ENCODE results near the gene P2RX4.
"Not testable (repeated sequence)": the region's sequence is repeated elsewhere in the genome, so short reads cannot be mapped to it uniquely, and the experiment has no call there.

Gene P2RX4

DNA sequence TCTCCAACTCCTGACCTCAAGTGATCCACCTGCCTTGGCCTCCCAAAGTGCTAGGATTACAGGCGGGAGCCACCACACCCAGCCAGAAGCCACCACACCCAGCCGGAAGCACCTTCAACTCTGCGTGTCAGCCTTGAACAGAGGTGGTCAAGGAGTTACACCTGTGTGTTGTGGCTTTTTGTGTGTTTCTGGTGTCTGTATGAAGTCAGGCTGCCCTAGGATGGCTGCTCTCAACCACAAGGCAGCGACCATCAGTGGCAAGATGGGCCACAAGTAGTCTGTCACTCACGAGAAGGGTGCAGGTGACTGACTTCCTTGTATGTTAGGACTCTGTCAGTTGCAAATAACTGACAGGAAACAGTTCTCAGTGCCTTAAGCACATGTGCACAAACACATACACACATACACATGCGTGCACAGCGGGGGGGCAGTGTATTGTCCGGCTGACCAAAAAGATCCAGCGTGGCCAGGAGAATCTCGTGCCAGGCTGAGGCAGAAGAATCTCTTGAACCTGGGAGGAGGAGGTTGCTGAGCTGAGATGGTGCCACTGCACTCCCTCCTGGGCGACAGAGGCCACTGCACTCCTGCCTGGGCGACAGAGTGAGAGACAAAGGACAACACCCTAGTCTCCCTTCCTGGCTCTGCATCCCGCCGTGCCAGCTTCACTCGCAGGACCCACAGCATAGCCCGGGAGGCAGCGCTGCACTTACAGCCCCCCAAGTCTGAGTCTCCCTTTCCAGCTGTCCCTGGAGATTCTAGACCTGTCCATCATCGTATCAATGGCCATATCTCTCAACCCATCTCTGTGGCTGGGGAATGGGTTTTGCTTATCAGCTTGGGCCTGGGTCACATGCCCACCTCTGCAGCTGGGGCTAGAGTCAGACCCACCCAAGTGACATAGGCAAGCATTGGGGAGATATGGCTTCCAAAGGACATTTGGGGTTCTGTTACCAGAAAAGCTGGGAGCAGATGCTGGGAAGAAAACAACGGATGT, 13.7 kb downstream of the P2RX4 start:
- Histone ChIP-seq H3K27me3 (ENCODE audit: control insufficient read depth in 1 of 2, insufficient read depth in 2 of 2, low read length in 2 of 2) (no peaks in the 10 kb centered on the region), H3K4me1 (ENCODE audit: control insufficient read depth, insufficient read depth, low read length) (no peaks in the 10 kb centered on the region), H3K36me3 (ENCODE audit: control insufficient read depth in 2 of 2, insufficient read depth in 2 of 2, low read length in 2 of 2) (peaks cover 6 to 17% of the 10 kb centered on the region in 2 donors), H3K9me3 (ENCODE audit: control insufficient read depth in 2 of 2, low read length in 2 of 2) (no peaks in the 10 kb centered on the region), H3K9ac (ENCODE audit: low read length in 2 of 2) (no peak overlapping the region), H3K27ac (ENCODE audit: low read length) (no peak overlapping the region), H3K4me3 (ENCODE audit: low read length in 2 of 2) (no peak overlapping the region)

DNA sequence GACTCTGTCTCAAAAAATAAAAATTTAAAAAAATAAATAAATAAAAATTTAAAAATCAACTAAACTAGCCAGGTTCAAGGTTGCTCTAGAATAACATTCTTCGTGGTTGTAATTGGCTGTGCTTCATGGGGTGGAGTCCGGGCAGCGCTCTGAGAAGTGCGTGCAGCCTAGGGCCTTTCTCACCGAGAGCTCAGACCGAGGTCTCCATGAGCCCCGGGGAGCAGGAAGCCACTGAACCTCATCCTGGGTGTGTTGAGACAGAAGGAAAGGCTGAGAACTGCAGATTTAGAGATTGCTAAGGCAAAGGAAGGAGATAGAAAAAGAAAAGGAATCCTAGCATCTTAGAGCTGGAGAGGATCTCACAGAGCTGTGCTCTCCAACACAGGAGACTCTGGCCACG, 14.7 kb downstream of the P2RX4 start:
- no peak overlapping the region for H3K9ac ChIP-seq (ENCODE audit: low read length in 2 of 2)

GRCh38 chr12:121226399-121226798, 16.5 kb downstream of the P2RX4 start:
- H3K9ac ChIP-seq (ENCODE audit: low read length in 2 of 2): no peak overlapping the region
- H3K36me3 ChIP-seq (ENCODE audit: control insufficient read depth in 2 of 2, insufficient read depth in 2 of 2, low read length in 2 of 2): peaks cover 6 to 20% of the 10 kb centered on the region in 2 donors
- no peaks in the 10 kb centered on the region for H3K9me3 ChIP-seq (ENCODE audit: control insufficient read depth in 2 of 2, low read length in 2 of 2)
- H3K27me3 ChIP-seq (ENCODE audit: control insufficient read depth in 1 of 2, insufficient read depth in 2 of 2, low read length in 2 of 2): no peaks in the 10 kb centered on the region
- no peak overlapping the region for H3K27ac ChIP-seq (ENCODE audit: low read length)
- H3K4me3 ChIP-seq (ENCODE audit: low read length in 2 of 2): no peak overlapping the region
- peaks cover 2% of the 10 kb centered on the region for H3K4me1 ChIP-seq (ENCODE audit: control insufficient read depth, insufficient read depth, low read length)

More for the DNA sequence above, 14.7 kb downstream of the P2RX4 start:
- Histone ChIP-seq H3K27me3 (ENCODE audit: control insufficient read depth in 1 of 2, insufficient read depth in 2 of 2, low read length in 2 of 2) (no peaks in the 10 kb centered on the region), H3K9me3 (ENCODE audit: control insufficient read depth in 2 of 2, low read length in 2 of 2) (no peaks in the 10 kb centered on the region), H3K36me3 (ENCODE audit: control insufficient read depth in 2 of 2, insufficient read depth in 2 of 2, low read length in 2 of 2) (peaks cover 6 to 20% of the 10 kb centered on the region in 2 donors), H3K27ac (ENCODE audit: low read length) (no peak overlapping the region), H3K4me1 (ENCODE audit: control insufficient read depth, insufficient read depth, low read length) (no peaks in the 10 kb centered on the region), H3K4me3 (ENCODE audit: low read length in 2 of 2) (no peak overlapping the region)

GRCh38 chr12:121226871-121227270, 16.9 kb downstream of the P2RX4 start:
- H3K4me3 ChIP-seq (ENCODE audit: low read length in 2 of 2); H3K4me1 ChIP-seq (ENCODE audit: control insufficient read depth, insufficient read depth, low read length); H3K9ac ChIP-seq (ENCODE audit: low read length in 2 of 2); H3K27ac ChIP-seq (ENCODE audit: low read length); H3K27me3 ChIP-seq (ENCODE audit: control insufficient read depth in 1 of 2, insufficient read depth in 2 of 2, low read length in 2 of 2); H3K9me3 ChIP-seq (ENCODE audit: control insufficient read depth in 2 of 2, low read length in 2 of 2): not testable (repeated sequence)
- H3K36me3 ChIP-seq (ENCODE audit: control insufficient read depth in 2 of 2, insufficient read depth in 2 of 2, low read length in 2 of 2): peaks cover 6 to 17% of the 10 kb centered on the region in 2 donors

DNA sequence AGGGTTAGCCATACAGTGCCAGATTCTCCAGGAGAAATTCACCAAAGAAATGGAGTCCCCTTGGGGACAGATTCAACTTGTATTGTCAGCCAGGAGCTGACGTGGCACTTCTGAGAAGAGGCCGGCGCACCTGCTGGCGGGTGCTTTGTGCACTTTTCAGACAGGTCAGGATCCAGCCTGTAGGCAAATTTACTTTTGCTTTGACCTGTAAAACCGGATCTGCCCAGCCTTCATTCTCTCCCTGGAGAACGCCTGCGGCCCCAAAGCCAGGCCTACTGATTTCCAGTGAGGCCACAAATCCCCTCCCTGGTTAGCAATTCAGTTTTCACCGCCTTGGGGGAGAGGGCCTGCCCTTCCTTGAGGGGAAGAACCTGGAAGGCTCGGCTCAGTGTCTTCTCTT, 17.4 kb downstream of the P2RX4 start:
- Histone ChIP-seq H3K9ac (ENCODE audit: low read length in 2 of 2) (no peak overlapping the region), H3K4me3 (ENCODE audit: low read length in 2 of 2) (no peak overlapping the region), H3K27me3 (ENCODE audit: control insufficient read depth in 1 of 2, insufficient read depth in 2 of 2, low read length in 2 of 2) (no peaks in the 10 kb centered on the region), H3K27ac (ENCODE audit: low read length) (no peak overlapping the region), H3K9me3 (ENCODE audit: control insufficient read depth in 2 of 2, low read length in 2 of 2) (no peaks in the 10 kb centered on the region), H3K36me3 (ENCODE audit: control insufficient read depth in 2 of 2, insufficient read depth in 2 of 2, low read length in 2 of 2) (peaks cover 6 to 20% of the 10 kb centered on the region in 2 donors), H3K4me1 (ENCODE audit: control insufficient read depth, insufficient read depth, low read length) (peaks cover 2% of the 10 kb centered on the region)

- Histone ChIP-seq H3K4me1 (ENCODE audit: control insufficient read depth, insufficient read depth, low read length) (peaks cover 2% of the 10 kb centered on the region), H3K9me3 (ENCODE audit: control insufficient read depth in 2 of 2, low read length in 2 of 2) (no peaks in the 10 kb centered on the region), H3K36me3 (ENCODE audit: control insufficient read depth in 2 of 2, insufficient read depth in 2 of 2, low read length in 2 of 2) (peaks cover 13 to 17% of the 10 kb centered on the region in 2 donors), H3K27ac (ENCODE audit: low read length) (no peak overlapping the region), H3K27me3 (ENCODE audit: control insufficient read depth in 1 of 2, insufficient read depth in 2 of 2, low read length in 2 of 2) (no peaks in the 10 kb centered on the region), H3K9ac (ENCODE audit: low read length in 2 of 2) (no peak overlapping the region), H3K4me3 (ENCODE audit: low read length in 2 of 2) (no peak overlapping the region)
Observed at GRCh38 chr12:121228919-121229665, 19.2 kb downstream of the P2RX4 start.

DNA sequence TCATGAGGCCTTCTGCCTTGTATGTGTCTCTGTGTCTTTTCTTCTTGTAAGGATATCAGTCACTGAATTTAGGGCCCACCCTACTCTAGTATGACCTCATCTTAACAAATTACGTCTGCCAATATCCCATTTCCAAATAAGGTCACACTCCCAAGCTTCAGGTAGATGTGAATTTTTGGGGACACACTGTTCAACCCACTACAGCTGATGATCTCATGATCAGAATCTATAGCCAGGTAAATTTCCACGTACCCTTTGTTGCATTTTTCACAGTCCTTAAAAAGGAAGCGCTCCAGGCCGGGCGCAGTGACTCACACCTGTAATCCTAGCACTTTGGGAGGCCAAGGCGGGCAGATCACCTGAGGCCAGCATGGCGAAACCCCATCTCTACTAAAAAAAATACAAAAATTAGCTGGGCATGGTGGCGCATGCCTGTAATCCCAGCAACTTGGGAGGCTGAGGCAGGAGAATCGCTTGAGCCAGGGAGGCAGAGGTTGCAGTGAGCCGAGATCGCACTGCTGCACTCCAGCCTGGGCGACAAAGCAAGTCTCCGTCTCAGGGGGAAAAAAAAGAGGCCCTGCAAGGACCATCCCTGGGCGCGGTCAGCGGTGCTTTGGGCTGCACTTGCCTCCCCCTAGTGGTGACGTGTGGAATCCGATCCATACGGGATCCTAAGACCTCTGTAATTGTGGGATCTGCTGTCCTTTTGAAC, 20.1 kb downstream of the P2RX4 start:
- not testable (repeated sequence) for H3K27me3 ChIP-seq (ENCODE audit: control insufficient read depth in 1 of 2, insufficient read depth in 2 of 2, low read length in 2 of 2); H3K4me3 ChIP-seq (ENCODE audit: low read length in 2 of 2); H3K27ac ChIP-seq (ENCODE audit: low read length); H3K4me1 ChIP-seq (ENCODE audit: control insufficient read depth, insufficient read depth, low read length); H3K9ac ChIP-seq (ENCODE audit: low read length in 2 of 2); H3K9me3 ChIP-seq (ENCODE audit: control insufficient read depth in 2 of 2, low read length in 2 of 2)
- H3K36me3 ChIP-seq (ENCODE audit: control insufficient read depth in 2 of 2, insufficient read depth in 2 of 2, low read length in 2 of 2): peaks cover 12 to 19% of the 10 kb centered on the region in 2 donors

- Histone ChIP-seq H3K27me3 (ENCODE audit: control insufficient read depth in 1 of 2, insufficient read depth in 2 of 2, low read length in 2 of 2) (no peaks in the 10 kb centered on the region), H3K36me3 (ENCODE audit: control insufficient read depth in 2 of 2, insufficient read depth in 2 of 2, low read length in 2 of 2) (peaks cover 12 to 19% of the 10 kb centered on the region in 2 donors), H3K27ac (ENCODE audit: low read length) (no peak overlapping the region), H3K4me1 (ENCODE audit: control insufficient read depth, insufficient read depth, low read length) (peaks cover 2% of the 10 kb centered on the region), H3K9ac (ENCODE audit: low read length in 2 of 2) (no peak overlapping the region), H3K9me3 (ENCODE audit: control insufficient read depth in 2 of 2, low read length in 2 of 2) (no peaks in the 10 kb centered on the region), H3K4me3 (ENCODE audit: low read length in 2 of 2) (no peak overlapping the region)
Observed at GRCh38 chr12:121230538-121230907, 20.6 kb downstream of the P2RX4 start.

DNA sequence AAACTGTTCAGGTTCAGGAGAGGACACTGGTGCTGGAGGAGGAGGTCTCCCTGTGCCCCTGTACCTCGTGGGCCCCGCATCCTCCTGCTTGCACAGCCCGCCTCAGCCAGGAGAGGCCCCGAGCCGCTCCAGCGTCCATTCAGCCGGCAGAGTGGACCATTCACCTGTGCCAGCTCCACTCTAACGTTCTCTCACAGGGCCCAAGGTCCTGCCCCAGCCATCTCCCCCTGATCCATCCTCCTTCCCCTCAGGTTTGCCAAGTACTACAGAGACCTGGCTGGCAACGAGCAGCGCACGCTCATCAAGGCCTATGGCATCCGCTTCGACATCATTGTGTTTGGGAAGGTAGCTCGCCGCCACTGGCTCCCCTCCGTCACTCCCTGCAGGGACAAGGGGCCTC, 22.2 kb downstream of the P2RX4 start:
- Histone ChIP-seq H3K4me1 (ENCODE audit: control insufficient read depth, insufficient read depth, low read length) (peaks cover 6% of the 10 kb centered on the region), H3K27ac (ENCODE audit: low read length) (no peak overlapping the region), H3K4me3 (ENCODE audit: low read length in 2 of 2) (no peak overlapping the region), H3K9ac (ENCODE audit: low read length in 2 of 2) (no peak overlapping the region), H3K27me3 (ENCODE audit: control insufficient read depth in 1 of 2, insufficient read depth in 2 of 2, low read length in 2 of 2) (no peaks in the 10 kb centered on the region), H3K9me3 (ENCODE audit: control insufficient read depth in 2 of 2, low read length in 2 of 2) (no peaks in the 10 kb centered on the region), H3K36me3 (ENCODE audit: control insufficient read depth in 2 of 2, insufficient read depth in 2 of 2, low read length in 2 of 2) (peaks cover 12 to 21% of the 10 kb centered on the region in 2 donors)

GRCh38 chr12:121232977-121233627, 23.2 kb downstream of the P2RX4 start:
- Histone ChIP-seq H3K27ac (ENCODE audit: low read length) (no peak overlapping the region), H3K4me1 (ENCODE audit: control insufficient read depth, insufficient read depth, low read length) (peaks cover 15% of the 10 kb centered on the region), H3K9ac (ENCODE audit: low read length in 2 of 2) (no peak overlapping the region), H3K4me3 (ENCODE audit: low read length in 2 of 2) (no peak overlapping the region), H3K9me3 (ENCODE audit: control insufficient read depth in 2 of 2, low read length in 2 of 2) (no peaks in the 10 kb centered on the region), H3K36me3 (ENCODE audit: control insufficient read depth in 2 of 2, insufficient read depth in 2 of 2, low read length in 2 of 2) (peaks cover 12 to 21% of the 10 kb centered on the region in 2 donors), H3K27me3 (ENCODE audit: control insufficient read depth in 1 of 2, insufficient read depth in 2 of 2, low read length in 2 of 2) (no peaks in the 10 kb centered on the region)
